CD4-positive, alpha-beta T cell treated with Interleukin-10 for 1 hour (primary cell): Measurements from ENCODE around the gene GABBR2.
"Not testable (repeated sequence)": the region's sequence is repeated elsewhere in the genome, so short reads cannot be mapped to it uniquely, and the experiment has no call there.

Experiments used
- DNase-seq: peaks from one replicate; pipeline ENCODE4 v3.0.0-alpha.2; 2020

The GABBR2 gene

DNA sequence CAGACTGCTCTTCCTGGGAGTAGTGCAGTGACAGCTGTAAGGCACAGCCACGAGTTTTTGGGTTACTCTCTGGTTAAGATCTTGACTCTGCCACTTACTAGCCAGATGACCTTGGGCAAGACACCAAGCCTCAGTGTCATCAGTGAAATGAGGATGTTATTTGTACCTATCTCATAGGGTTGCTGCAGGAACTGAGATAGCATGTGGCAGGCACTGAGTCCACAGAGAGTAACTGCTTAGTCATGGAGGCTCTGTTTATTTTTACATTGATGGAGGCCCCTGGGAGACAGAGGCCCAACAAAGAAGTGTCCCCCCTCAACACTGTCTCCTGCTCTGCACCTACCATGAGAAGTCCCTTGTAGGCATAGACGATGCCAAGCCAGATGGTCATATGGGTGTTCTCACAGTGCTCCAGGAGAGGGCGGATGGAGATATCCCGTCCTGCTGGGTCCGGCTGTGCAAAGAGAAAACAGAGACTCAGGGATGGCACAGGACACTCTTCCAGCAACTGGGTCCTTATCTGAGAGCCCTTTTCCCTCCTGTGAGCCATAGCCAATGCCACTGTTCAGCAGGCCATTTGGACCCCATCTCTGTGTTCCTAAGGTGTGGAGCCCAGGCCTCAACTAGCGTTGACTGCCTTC, 397.9 kb downstream of the GABBR2 start:
- no peak for DNase-seq

- no peak for DNase-seq
Observed at GRCh38 chr9:98306384-98307145, 402.2 kb downstream of the GABBR2 start.

DNA sequence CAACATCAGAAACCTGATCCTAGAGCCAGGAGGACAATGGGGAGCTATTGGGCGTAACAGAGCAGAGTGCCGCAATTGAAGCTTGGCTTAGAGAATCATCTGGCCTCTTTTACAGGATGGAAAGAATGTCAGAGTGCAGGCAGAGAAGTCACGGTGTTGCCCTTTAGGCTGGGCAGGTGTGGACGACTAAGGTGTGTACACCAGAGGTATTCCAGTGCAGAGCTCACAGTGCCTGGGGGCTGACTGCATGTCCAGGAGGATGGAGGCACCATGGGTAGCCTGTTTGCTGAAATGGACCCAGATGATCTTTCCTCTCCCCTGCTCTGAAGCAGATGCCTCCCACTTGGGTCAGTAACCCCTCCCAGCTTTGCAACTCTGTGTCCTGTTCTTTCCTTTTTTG, 404.4 kb downstream of the GABBR2 start:
- DNase-seq, result no peak

GRCh38 chr9:98303633-98304125, 405.1 kb downstream of the GABBR2 start:
- no peak for DNase-seq

GRCh38 chr9:98302938-98303632, 405.6 kb downstream of the GABBR2 start:
- DNase-seq, result no peak

DNA sequence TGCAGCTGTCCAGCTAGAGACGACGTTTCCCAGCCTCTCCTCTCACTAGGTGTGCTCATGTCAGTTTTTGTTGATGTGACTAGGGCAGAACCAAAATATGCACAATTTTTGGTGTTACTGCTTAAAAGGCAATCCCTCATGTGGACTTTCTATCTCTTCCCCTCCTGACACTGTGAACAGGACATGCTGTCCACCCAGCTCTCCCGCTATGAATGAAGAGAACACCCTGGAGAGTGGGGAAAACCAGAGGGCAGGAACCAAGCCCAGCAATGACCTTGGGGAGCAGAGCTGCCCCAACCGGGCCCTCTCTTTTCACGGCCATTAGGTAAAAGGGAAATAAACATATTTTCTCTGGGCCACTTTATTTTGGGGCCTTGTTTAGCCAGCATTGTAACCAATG, 406.6 kb downstream of the GABBR2 start:
- no peak for DNase-seq

GRCh38 chr9:98300611-98301010, 408.1 kb downstream of the GABBR2 start:
- DNase-seq, result no peak

- no peak for DNase-seq
Observed at GRCh38 chr9:98298476-98298875, 410.3 kb downstream of the GABBR2 start.

DNA sequence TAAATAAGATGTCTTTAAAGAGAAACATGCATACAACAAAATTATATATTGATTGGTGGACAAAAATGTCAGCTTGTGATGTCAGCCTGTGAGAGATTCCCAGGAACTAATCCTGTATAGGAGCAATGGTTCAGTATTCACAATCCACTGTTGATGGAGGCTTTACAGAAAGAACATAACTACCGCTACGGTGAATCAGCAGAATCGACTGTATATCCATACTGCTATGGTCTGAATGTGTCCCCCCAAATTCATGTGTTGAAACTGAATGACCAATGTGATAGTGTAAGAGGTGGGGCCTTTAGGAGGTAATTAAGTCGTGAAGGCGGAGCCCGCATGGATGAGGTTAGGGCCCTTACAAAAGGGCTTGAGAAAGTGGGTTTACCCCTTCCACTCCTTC, 412.9 kb downstream of the GABBR2 start:
- no peak for DNase-seq

DNA sequence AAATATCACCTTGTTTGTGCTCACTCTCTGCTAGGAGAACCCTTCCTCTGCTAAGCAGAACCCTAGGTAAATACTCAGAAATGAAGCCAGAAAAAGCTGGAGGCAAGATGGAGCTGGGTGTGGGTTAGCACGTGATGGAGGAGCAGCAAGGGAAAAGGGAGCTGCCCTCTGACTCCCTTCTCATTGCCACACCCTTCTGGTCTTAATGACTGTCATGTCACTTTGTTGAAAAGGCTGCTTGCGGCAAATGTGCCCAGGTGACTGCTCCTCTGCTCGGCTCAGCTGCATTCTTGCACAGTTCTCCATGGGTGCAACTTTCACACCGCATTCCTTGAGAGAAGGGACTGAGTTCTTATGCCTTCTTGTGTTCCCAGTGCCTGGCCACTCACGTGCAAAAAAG, 416.9 kb downstream of the GABBR2 start:
- no peak for DNase-seq

DNA sequence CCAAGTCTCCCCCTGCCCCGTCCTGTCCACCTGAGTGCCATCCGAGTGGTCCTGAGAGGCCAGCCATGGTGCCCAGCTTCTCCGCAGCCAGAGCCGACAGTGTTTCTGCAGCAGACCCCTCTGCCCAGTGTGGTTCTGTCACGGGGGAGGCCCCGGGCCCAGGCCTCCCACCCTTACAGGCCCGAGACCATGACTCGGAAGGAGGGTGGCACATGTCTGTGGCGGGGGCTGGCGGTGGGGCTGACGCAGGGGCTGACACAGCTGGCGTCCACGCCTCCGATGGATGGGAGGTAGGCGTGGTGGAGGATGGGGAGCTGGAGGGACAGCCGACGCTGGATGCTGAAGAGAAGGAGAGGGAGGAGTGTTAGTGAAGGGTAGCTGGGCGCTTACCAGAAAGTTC, 418.3 kb downstream of the GABBR2 start:
- no peak for DNase-seq

DNA sequence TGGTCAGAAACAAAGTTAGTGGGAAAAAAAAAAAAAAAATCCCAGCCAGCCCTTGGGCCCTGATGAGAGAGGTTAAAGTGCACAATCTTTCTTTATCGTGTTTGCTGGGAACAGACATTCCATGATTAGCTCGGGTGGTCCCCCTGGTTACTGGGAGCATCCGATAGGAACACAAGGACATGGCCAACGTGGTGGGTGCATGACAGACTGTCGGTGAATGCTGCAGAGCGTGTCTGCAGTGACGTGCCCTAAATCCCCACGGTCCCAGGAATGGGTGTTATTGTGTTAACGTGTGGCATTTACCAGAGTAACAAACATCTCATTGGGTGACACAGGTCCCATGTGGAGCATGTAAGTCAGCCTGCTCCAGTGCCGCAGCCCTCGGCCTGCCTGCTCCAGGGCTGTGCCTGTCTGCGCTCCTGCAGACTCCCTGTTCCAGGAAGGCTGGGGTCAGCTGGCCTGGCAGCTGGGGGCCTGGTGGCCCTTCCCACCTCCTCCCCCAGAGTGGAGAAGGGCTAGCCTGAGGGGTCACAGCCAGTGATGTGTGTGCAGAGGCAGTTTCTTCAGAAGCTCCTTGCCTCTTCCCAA, 419.0 kb downstream of the GABBR2 start:
- no peak for DNase-seq

- no peak for DNase-seq
Observed at GRCh38 chr9:98288881-98289280, 419.9 kb downstream of the GABBR2 start.

GRCh38 chr9:98287384-98287783, 421.4 kb downstream of the GABBR2 start:
- DNase-seq, result no peak

DNA sequence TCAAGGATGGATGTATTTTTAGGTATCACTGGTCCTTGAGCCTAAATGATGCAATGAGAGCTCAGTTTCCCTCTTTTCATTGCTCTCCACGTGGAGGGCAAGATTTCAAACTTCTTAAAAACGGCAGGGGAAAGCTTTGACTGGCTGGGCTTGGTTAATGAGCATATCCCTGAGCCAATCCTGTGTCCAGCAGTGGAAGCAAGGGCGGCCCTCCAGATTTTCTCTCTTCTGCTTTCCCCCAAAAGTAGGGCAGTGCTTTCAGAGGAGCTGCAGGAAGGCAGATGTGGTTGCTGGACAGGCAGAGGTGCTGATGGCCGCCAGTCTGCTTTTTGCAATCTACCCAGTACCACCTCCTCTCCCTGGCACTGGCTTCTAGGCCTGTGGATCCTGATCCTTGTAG, 423.3 kb downstream of the GABBR2 start:
- no peak for DNase-seq

GRCh38 chr9:98284754-98285153, 424.0 kb downstream of the GABBR2 start:
- no peak for DNase-seq

DNA sequence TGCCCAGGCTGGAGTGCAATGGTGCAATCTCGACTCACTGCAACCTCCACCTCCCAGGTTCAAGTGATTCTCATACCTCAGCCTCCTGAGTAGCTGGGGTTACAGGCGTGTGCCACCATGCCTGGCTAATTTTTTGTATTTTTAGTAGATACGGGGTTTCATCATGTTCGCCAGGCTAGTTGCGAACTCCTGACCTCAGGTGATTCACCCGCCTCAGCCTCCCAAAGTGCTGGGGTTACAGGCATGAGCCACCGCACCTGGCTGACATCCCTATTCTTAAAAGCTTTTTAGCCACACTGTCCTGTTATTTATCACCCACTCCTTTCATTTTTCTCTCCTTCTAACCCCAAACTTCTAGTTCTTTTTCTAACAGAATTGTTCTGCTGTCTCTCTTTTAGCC, 425.6 kb downstream of the GABBR2 start:
- not testable (repeated sequence) for DNase-seq

DNA sequence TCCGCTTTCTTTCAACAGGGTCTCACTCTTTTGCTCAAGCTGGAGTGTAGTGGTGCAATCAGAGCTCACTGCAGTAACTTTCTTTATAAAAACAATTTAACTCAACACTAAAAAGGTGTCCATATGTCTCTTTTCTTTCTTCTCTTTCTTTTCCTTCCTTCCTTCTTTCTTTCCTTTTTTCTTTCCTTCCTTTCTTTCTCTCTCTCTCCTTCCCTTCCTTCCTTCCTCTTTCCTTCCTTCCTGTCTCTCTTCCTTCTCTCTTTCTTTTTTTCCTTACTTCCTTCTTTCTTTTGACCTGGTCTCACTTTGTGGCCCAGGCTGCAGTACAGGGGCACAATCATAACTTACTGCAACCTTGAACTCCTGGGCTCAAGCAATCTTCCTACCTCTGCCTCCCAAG, 427.5 kb downstream of the GABBR2 start:
- DNase-seq, result no peak

GRCh38 chr9:98280574-98280973, 428.2 kb downstream of the GABBR2 start:
- DNase-seq, result no peak

GRCh38 chr9:98280162-98280561, 428.6 kb downstream of the GABBR2 start:
- no peak for DNase-seq

DNA sequence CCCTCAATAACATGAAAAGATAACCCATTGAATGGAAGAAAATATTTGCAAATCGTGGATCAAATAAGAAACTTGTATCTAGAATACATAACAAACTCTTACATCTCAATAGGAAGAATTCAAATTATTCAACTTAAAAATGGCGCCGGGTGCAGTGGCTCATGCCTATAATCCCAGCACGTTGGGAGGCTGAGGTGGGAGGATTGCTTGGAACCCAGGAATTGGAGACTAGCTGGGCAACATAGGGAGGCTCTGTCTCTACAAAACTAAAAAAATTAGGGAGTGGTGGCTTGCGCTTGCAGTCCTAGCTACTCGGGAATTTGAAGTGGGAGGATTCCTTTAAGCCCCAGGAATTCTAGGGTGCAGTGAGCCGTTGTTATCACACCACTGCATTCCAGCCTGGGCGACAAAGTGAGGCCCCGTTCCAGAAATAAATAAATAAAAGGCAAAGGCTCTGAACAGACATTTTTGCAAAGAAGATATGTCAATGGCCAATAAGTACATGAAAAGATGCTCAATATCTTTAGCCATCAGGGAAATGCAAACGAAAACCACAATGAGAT, 431.7 kb downstream of the GABBR2 start:
- no peak for DNase-seq

- DNase-seq, result no peak
Observed at GRCh38 chr9:98275159-98275558, 433.6 kb downstream of the GABBR2 start.

GRCh38 chr9:98272083-98272482, 436.7 kb downstream of the GABBR2 start:
- no peak for DNase-seq
